GM06990 (cell line): ENCODE results near the gene TLR9.

Experiments used
- DNase-seq: peaks from one replicate; pipeline ENCODE4 v3.0.0-alpha.2; 2011; ENCODE audit not compliant: insufficient read length; ENCODE audit errors: extremely low read depth
- H3K27me3 ChIP-seq: replicated peaks from 2 replicates; pipeline ENCODE4 v1.6.0; 2011; ENCODE audit warnings: low read length; ENCODE audit not compliant: control insufficient read depth, insufficient read depth
- H3K36me3 ChIP-seq: 2 replicates; pipeline ENCODE4 v1.5.1; 2011; ENCODE audit warnings: low read length; ENCODE audit not compliant: control insufficient read depth, insufficient read depth
- H3K4me3 ChIP-seq: replicated peaks from 2 replicates; pipeline ENCODE4 v1.5.1; 2011; ENCODE audit warnings: low read depth, mild to moderate bottlenecking, control low read depth, low read length
- CTCF ChIP-seq: IDR thresholded peaks from 2 replicates; pipeline ENCODE4 v1.5.1; 2011; ENCODE audit warnings: low read length, control low read depth, mild to moderate bottlenecking, inconsistent platforms; ENCODE audit not compliant: insufficient read depth, poor library complexity, severe bottlenecking

TLR9 gene

GRCh38 chr3:52268036-52268435 lies 42.6 kb upstream of the TLR9 start:
- Histone ChIP-seq H3K36me3 (peaks cover 28% of the 10 kb centered on the region), H3K4me3 (no peak overlapping the region), H3K27me3 (no peaks in the 10 kb centered on the region)
- no peak for TF ChIP-seq CTCF
- DNase-seq, result no peak

GRCh38 chr3:52265387-52265786 lies 39.9 kb upstream of the TLR9 start:
- H3K36me3 ChIP-seq, result peaks cover 36% of the 10 kb centered on the region
- DNase-seq, result no peak
- H3K4me3 ChIP-seq, result no peak overlapping the region
- no peak for TF ChIP-seq CTCF
- H3K27me3 ChIP-seq, result no peaks in the 10 kb centered on the region

GRCh38 chr3:52262447-52262846 lies 37.0 kb upstream of the TLR9 start:
- Histone ChIP-seq H3K27me3 (no peaks in the 10 kb centered on the region), H3K36me3 (peaks cover 38% of the 10 kb centered on the region), H3K4me3 (no peak overlapping the region)
- TF ChIP-seq CTCF, result no peak
- DNase-seq, result no peak

GRCh38 chr3:52259448-52259847 lies 34.0 kb upstream of the TLR9 start:
- no peaks in the 10 kb centered on the region for H3K27me3 ChIP-seq
- H3K4me3 ChIP-seq, result no peak overlapping the region
- no peak for TF ChIP-seq CTCF
- H3K36me3 ChIP-seq, result peaks cover 43% of the 10 kb centered on the region
- no peak for DNase-seq

GRCh38 chr3:52259035-52259434 lies 33.6 kb upstream of the TLR9 start:
- DNase-seq, result no peak
- peaks cover 43% of the 10 kb centered on the region for H3K36me3 ChIP-seq
- H3K4me3 ChIP-seq, result no peak overlapping the region
- no peak for TF ChIP-seq CTCF
- no peaks in the 10 kb centered on the region for H3K27me3 ChIP-seq

GRCh38 chr3:52257911-52258310 lies 32.5 kb upstream of the TLR9 start:
- H3K4me3 ChIP-seq, result no peak overlapping the region
- no peak for DNase-seq
- H3K36me3 ChIP-seq, result peaks cover 41% of the 10 kb centered on the region
- TF ChIP-seq CTCF, result no peak
- no peaks in the 10 kb centered on the region for H3K27me3 ChIP-seq
